ENCODE measurements around the gene USP47.
"Not testable (repeated sequence)": the region's sequence is repeated elsewhere in the genome, so short reads cannot be mapped to it uniquely, and the experiment has no call there.

Gene USP47

GRCh38 chr11:11821899-11822298 is 19.9 kb upstream of the USP47 start:
- no peak for DNase-seq
- intact Hi-C loops (cut with DNase I): no loop called here

- intact Hi-C loops (cut with DNase I): no loop called here
- DNase-seq: no peak
Observed at GRCh38 chr11:11822946-11823345, 18.8 kb upstream of the USP47 start.

- intact Hi-C loops (cut with DNase I): no loop called here
Observed at GRCh38 chr11:11826260-11826659, 15.5 kb upstream of the USP47 start.

GRCh38 chr11:11827272-11827671 is 14.5 kb upstream of the USP47 start:
- intact Hi-C loops (cut with DNase I): no loop called here
- DNase-seq: no peak

More at GRCh38 chr11:11826260-11826659, 15.5 kb upstream of the USP47 start:
- DNase-seq: no peak

- DNase-seq; intact Hi-C loops (cut with DNase I): not testable (repeated sequence)
Observed at GRCh38 chr11:11831406-11831805, 10.4 kb upstream of the USP47 start.

GRCh38 chr11:11836676-11837231 is 5.0 kb upstream of the USP47 start:
- no peak for DNase-seq
- intact Hi-C loops (cut with DNase I): no loop called here

- intact Hi-C loops (cut with DNase I): loop anchor here (5.0 to 10.0 kb wide), 2 partner anchors 32 to 125 kb away; no protein-coding TSS in a partner anchor
Observed at GRCh38 chr11:11839718-11840117, 2.1 kb upstream of the USP47 start.

GRCh38 chr11:11841116-11841722 is 553 bp upstream of the USP47 start:
- intact Hi-C loops (cut with DNase I): loop anchor here (5.0 to 10.0 kb wide), 2 partner anchors 34 to 124 kb away; no protein-coding TSS in a partner anchor
- peak in 38 of 42 donors; percentile 34 to 81 (median 64) for DNase-seq

More at GRCh38 chr11:11839718-11840117, 2.1 kb upstream of the USP47 start:
- DNase-seq: no peak

GRCh38 chr11:11842421-11843008 is 743 bp downstream of the USP47 start:
- intact Hi-C loops (cut with DNase I): loop anchor here (5.0 to 10.0 kb wide), 2 partner anchors 35 to 122 kb away; no protein-coding TSS in a partner anchor

GRCh38 chr11:11843211-11843621 is 1.4 kb downstream of the USP47 start:
- intact Hi-C loops (cut with DNase I): loop anchor here (5.0 to 10.0 kb wide), 2 partner anchors 36 to 122 kb away; no protein-coding TSS in a partner anchor
- DNase-seq: no peak

More at GRCh38 chr11:11842421-11843008, 743 bp downstream of the USP47 start:
- DNase-seq: peak in 39 of 42 donors; percentile 20 to 79 (median 60)

- intact Hi-C loops (cut with DNase I): loop anchor here (5.0 to 10.0 kb wide), 2 partner anchors 36 to 121 kb away; no protein-coding TSS in a partner anchor
- no peak for DNase-seq
Observed at GRCh38 chr11:11843642-11844041, 1.9 kb downstream of the USP47 start.

- intact Hi-C loops (cut with DNase I): loop anchor here (5.0 to 10.0 kb wide), 2 partner anchors 37 to 121 kb away; no protein-coding TSS in a partner anchor
Observed at GRCh38 chr11:11844272-11844671, 2.5 kb downstream of the USP47 start.

GRCh38 chr11:11845071-11845470 is 3.3 kb downstream of the USP47 start:
- no peak for DNase-seq
- intact Hi-C loops (cut with DNase I): loop anchor here (10.0 kb wide), 1 partner anchor 120 kb away; no protein-coding TSS in a partner anchor

More at GRCh38 chr11:11844272-11844671, 2.5 kb downstream of the USP47 start:
- no peak for DNase-seq

- intact Hi-C loops (cut with DNase I): loop anchor here (10.0 kb wide), 1 partner anchor 119 kb away; no protein-coding TSS in a partner anchor
Observed at GRCh38 chr11:11845551-11845950, 3.8 kb downstream of the USP47 start.

GRCh38 chr11:11847082-11847481 is 5.3 kb downstream of the USP47 start:
- intact Hi-C loops (cut with DNase I): loop anchor here (10.0 kb wide), 1 partner anchor 118 kb away; no protein-coding TSS in a partner anchor

More at GRCh38 chr11:11845551-11845950, 3.8 kb downstream of the USP47 start:
- DNase-seq: no peak

GRCh38 chr11:11848891-11849746 is 7.3 kb downstream of the USP47 start:
- DNase-seq: peak in 41 of 42 donors; percentile 18 to 82 (median 56)
- intact Hi-C loops (cut with DNase I): loop anchor here (10.0 kb wide), 1 partner anchor 116 kb away; no protein-coding TSS in a partner anchor

More at GRCh38 chr11:11847082-11847481, 5.3 kb downstream of the USP47 start:
- DNase-seq: no peak

GRCh38 chr11:11850668-11851067 is 8.9 kb downstream of the USP47 start:
- DNase-seq: no peak
- intact Hi-C loops (cut with DNase I): no loop called here

- DNase-seq: peak in 2 of 42 donors; percentile 10 to 17
- intact Hi-C loops (cut with DNase I): no loop called here
Observed at GRCh38 chr11:11856638-11857037, 14.9 kb downstream of the USP47 start.

- intact Hi-C loops (cut with DNase I): no loop called here
- DNase-seq: no peak
Observed at GRCh38 chr11:11857769-11858168, 16.0 kb downstream of the USP47 start.

All from head of caudate nucleus (tissue), 42 donors.